Thyroid gland (tissue), 4 donors: ENCODE results near the gene HOXC10.

Experiments
- CTCF ChIP-seq, 6 experiments: fragments of 200-600 bp in 3 of 6; fragments of 450-650 bp in 3 of 6; sonication (generic) in 3 of 6; IDR thresholded peaks; one replicate each; pipeline ENCODE4 v1.5.1; 2016 to 2019; ENCODE audit warnings: antibody characterized with exemption in 6 of 6, mild to moderate bottlenecking in 2 of 6, inconsistent platforms in 1 of 6, moderate library complexity in 1 of 6
- POLR2A ChIP-seq, 2 donors: fragments of 450-650 bp; IDR thresholded peaks; one replicate each; pipeline ENCODE4 v1.6.1; 2017; ENCODE audit warnings: antibody characterized with exemption in 2 of 2, mild to moderate bottlenecking in 2 of 2, moderate library complexity in 1 of 2

- TF ChIP-seq CTCF (IDR thresholded peaks at IDR 0.05) = no peak
- TF ChIP-seq POLR2A (IDR thresholded peaks at IDR 0.05) = no peak
Measured at GRCh38 chr12:53987787-53988230, 2.9 kb downstream of the HOXC10 start.
